ENCODE measurements around the gene LHFPL6. TPM values are rescaled to one million over a fixed set of nuclear protein-coding genes. Genes with fewer than 3 reads are reported as not detected.

Gene LHFPL6
- total RNA-seq, 3 donors from 2014 or later (not counting 1 experiment from before 2014, with no cell fraction given): not detected

GRCh38 chr13:39377699-39378098 is 225.3 kb downstream of the LHFPL6 start:
- Histone ChIP-seq H3K4me3 (ENCODE audit: low read length) (no peak overlapping the region), H3K9me3 (ENCODE audit: control insufficient read depth, insufficient read depth, low read length) (no peaks in the 10 kb centered on the region), H3K27ac (ENCODE audit: low read length) (no peak overlapping the region), H3K36me3 (ENCODE audit: control insufficient read depth, insufficient read depth, low read length) (no peaks in the 10 kb centered on the region), H3K4me1 (ENCODE audit: control insufficient read depth, insufficient read depth, low read length) (no peaks in the 10 kb centered on the region), H3K27me3 (ENCODE audit: control insufficient read depth, insufficient read depth, low read length) (no peaks in the 10 kb centered on the region)
- Mint-ChIP-seq H3K27me3 (ENCODE audit: low read depth in 2 of 2) (no peaks in the 10 kb centered on the region), H3K4me3 (no peak overlapping the region), H3K4me1 (no peaks in the 10 kb centered on the region), H3K36me3 (no peaks in the 10 kb centered on the region), H3K9me3 (peaks cover 0 to 3% of the 10 kb centered on the region in 2 donors), H3K27ac (no peak overlapping the region)
- intact Hi-C loops (cut with micrococcal nuclease): no loop called here
- no peak for TF ChIP-seq CTCF (IDR thresholded peaks at IDR 0.05)
- DNase-seq (no peak), ATAC-seq (no peak)
- WGBS (ENCODE audit: insufficient coverage): 86% methylated on average over 1 of the region's 1 CpG

GRCh38 chr13:39376076-39376475 is 226.9 kb downstream of the LHFPL6 start:
- no peak overlapping the region for H3K27ac Mint-ChIP-seq
- no peak for DNase-seq
- intact Hi-C loops (cut with micrococcal nuclease): no loop called here
- H3K4me1 ChIP-seq (ENCODE audit: control insufficient read depth, insufficient read depth, low read length): no peaks in the 10 kb centered on the region
- no peaks in the 10 kb centered on the region for H3K9me3 Mint-ChIP-seq
- H3K9me3 ChIP-seq (ENCODE audit: control insufficient read depth, insufficient read depth, low read length): no peaks in the 10 kb centered on the region
- no peak overlapping the region for H3K4me3 ChIP-seq (ENCODE audit: low read length)
- no peaks in the 10 kb centered on the region for H3K4me1 Mint-ChIP-seq
- H3K27me3 Mint-ChIP-seq (ENCODE audit: low read depth in 2 of 2): no peaks in the 10 kb centered on the region
- ATAC-seq: no peak
- TF ChIP-seq CTCF (IDR thresholded peaks at IDR 0.05): no peak
- H3K36me3 ChIP-seq (ENCODE audit: control insufficient read depth, insufficient read depth, low read length): no peaks in the 10 kb centered on the region
- no peaks in the 10 kb centered on the region for H3K36me3 Mint-ChIP-seq
- H3K27ac ChIP-seq (ENCODE audit: low read length): no peak overlapping the region
- no peaks in the 10 kb centered on the region for H3K27me3 ChIP-seq (ENCODE audit: control insufficient read depth, insufficient read depth, low read length)
- no peak overlapping the region for H3K4me3 Mint-ChIP-seq

- DNase-seq: no peak
- Mint-ChIP-seq H3K4me3 (no peak overlapping the region), H3K9me3 (no peaks in the 10 kb centered on the region), H3K27ac (no peak overlapping the region), H3K4me1 (no peaks in the 10 kb centered on the region), H3K36me3 (no peaks in the 10 kb centered on the region), H3K27me3 (ENCODE audit: low read depth in 2 of 2) (no peaks in the 10 kb centered on the region)
- no peaks in the 10 kb centered on the region for H3K27me3 ChIP-seq (ENCODE audit: control insufficient read depth, insufficient read depth, low read length)
- WGBS (ENCODE audit: insufficient coverage): 96% methylated on average over 2 of the region's 3 CpGs
- H3K36me3 ChIP-seq (ENCODE audit: control insufficient read depth, insufficient read depth, low read length): no peaks in the 10 kb centered on the region
- no peak overlapping the region for H3K27ac ChIP-seq (ENCODE audit: low read length)
- ATAC-seq: peak in 1 of 3 donors; percentile 28
- no peak for TF ChIP-seq CTCF (IDR thresholded peaks at IDR 0.05)
- H3K9me3 ChIP-seq (ENCODE audit: control insufficient read depth, insufficient read depth, low read length): no peaks in the 10 kb centered on the region
- intact Hi-C loops (cut with micrococcal nuclease): no loop called here
- no peaks in the 10 kb centered on the region for H3K4me1 ChIP-seq (ENCODE audit: control insufficient read depth, insufficient read depth, low read length)
- H3K4me3 ChIP-seq (ENCODE audit: low read length): no peak overlapping the region
Observed at GRCh38 chr13:39375601-39376000, 227.4 kb downstream of the LHFPL6 start.

- H3K4me3 ChIP-seq (ENCODE audit: low read length): no peak overlapping the region
- ATAC-seq (no peak), DNase-seq (no peak)
- Mint-ChIP-seq H3K4me1 (no peaks in the 10 kb centered on the region), H3K36me3 (no peaks in the 10 kb centered on the region), H3K9me3 (no peaks in the 10 kb centered on the region), H3K27ac (no peak overlapping the region), H3K27me3 (ENCODE audit: low read depth in 2 of 2) (no peaks in the 10 kb centered on the region), H3K4me3 (no peak overlapping the region)
- H3K27me3 ChIP-seq (ENCODE audit: control insufficient read depth, insufficient read depth, low read length): no peaks in the 10 kb centered on the region
- 92% methylated on average over 3 of the region's 3 CpGs for WGBS (ENCODE audit: insufficient coverage)
- TF ChIP-seq CTCF (IDR thresholded peaks at IDR 0.05): no peak
- H3K27ac ChIP-seq (ENCODE audit: low read length): no peak overlapping the region
- H3K9me3 ChIP-seq (ENCODE audit: control insufficient read depth, insufficient read depth, low read length): no peaks in the 10 kb centered on the region
- H3K4me1 ChIP-seq (ENCODE audit: control insufficient read depth, insufficient read depth, low read length): no peaks in the 10 kb centered on the region
- H3K36me3 ChIP-seq (ENCODE audit: control insufficient read depth, insufficient read depth, low read length): no peaks in the 10 kb centered on the region
- intact Hi-C loops (cut with micrococcal nuclease): no loop called here
Observed at GRCh38 chr13:39374741-39375189, 228.2 kb downstream of the LHFPL6 start.

All from natural killer cell (primary cell).